Left lung (tissue), 10 donors: ENCODE data around the gene TMEM151B. TPM values are rescaled to one million over a fixed set of nuclear protein-coding genes. Genes with fewer than 3 reads are reported as not detected.

Experiments used
- ATAC-seq: fragments of 200-7000 bp; cut with Tn5 transposase; one replicate; pipeline ENCODE4 v1.9.1; 2020; ENCODE audit warnings: moderate library complexity
- DNase-seq, 4 donors: peaks; one replicate each; pipeline ENCODE4 v3.0.0-alpha.2; 2013 to 2020
- H3K27ac ChIP-seq, 2 donors: fragments of 200-600 bp; sonication (generic) in 1 of 2; one replicate each; pipeline versions ENCODE4 v1.5.0 to v1.8.0; 2020 to 2021
- H3K27me3 ChIP-seq, 2 donors: fragments of 200-600 bp; sonication (generic) in 1 of 2; one replicate each; pipeline versions ENCODE4 v1.5.0 to v1.8.0; 2020 to 2021
- H3K36me3 ChIP-seq, 2 donors: fragments of 200-600 bp; sonication (generic) in 1 of 2; one replicate each; pipeline versions ENCODE4 v1.5.0 to v1.8.0; 2020 to 2021
- H3K4me1 ChIP-seq, 2 donors: fragments of 200-600 bp; one replicate each; pipeline ENCODE4 v1.8.0; 2021
- H3K4me3 ChIP-seq, 2 donors: fragments of 200-600 bp; sonication (generic) in 1 of 2; one replicate each; pipeline versions ENCODE4 v1.5.0 to v1.8.0; 2020 to 2021; ENCODE audit warnings: mild to moderate bottlenecking in 1 of 2
- H3K9me3 ChIP-seq, 2 donors: fragments of 200-600 bp; sonication (generic) in 1 of 2; one replicate each; pipeline versions ENCODE4 v1.5.0 to v1.8.0; 2020 to 2021
- CTCF ChIP-seq, 2 donors: fragments of 200-600 bp; sonication (generic) in 1 of 2; IDR thresholded peaks; one replicate each; pipeline versions ENCODE4 v1.5.0 to v1.8.0; 2021; ENCODE audit warnings: antibody characterized with exemption in 2 of 2
- intact Hi-C, 2 donors: fragments of 100-400 bp; cut with DNase I; formaldehyde crosslinking; loops; one replicate each; pipeline versions ENCODE4 v1.11.2 to v1.14.2; 2022
- polyA plus RNA-seq, 6 donors: library from polyadenylated mRNA; unstranded; fragments of 120-200 nt; gene quantifications; one replicate each; pipeline ENCODE4 v1.2.1, GENCODE V29; 2013; ENCODE audit not compliant: insufficient read length in 6 of 6
- total RNA-seq, 2 donors: library from RNA; stranded (reverse); fragmentation: NEBNext Ultra II Directional; extraction: Animal tissue kit (Norgen Biotek cat#: 25700); gene quantifications; one replicate each; pipeline ENCODE4 v1.2.1, GENCODE V29; 2021
- donor health status: DM: no; HTN: yes; CAD: no.
- donor health status: DM: no; HTN: no; CAD: no.

The TMEM151B gene
- total and polyA plus RNA-seq, 8 donors: 0.70 to 1.2 (median 0.87) TPM; not detected in 2

- DNase-seq (no peak), ATAC-seq (no peak)
- peaks cover 0 to 29% of the 10 kb centered on the region in 2 donors for H3K4me1 ChIP-seq
- no peak overlapping the region for H3K4me3 ChIP-seq
- H3K27ac ChIP-seq: no peak overlapping the region
- H3K36me3 ChIP-seq: no peaks in the 10 kb centered on the region
- TF ChIP-seq CTCF (IDR thresholded peaks at IDR 0.05): no peak
- intact Hi-C loops: no loop called here
- no peaks in the 10 kb centered on the region for H3K9me3 ChIP-seq
- H3K27me3 ChIP-seq: peaks cover 37 to 77% of the 10 kb centered on the region in 2 donors
These were observed 516 bp downstream of the TMEM151B start for GRCh38 chr6:44270526-44271405.

GRCh38 chr6:44271406-44271723 is 1.1 kb downstream of the TMEM151B start:
- intact Hi-C loops: no loop called here
- DNase-seq (no peak), ATAC-seq (no peak)
- no peak overlapping the region for H3K27ac ChIP-seq
- no peak overlapping the region for H3K4me3 ChIP-seq
- H3K4me1 ChIP-seq: peaks cover 0 to 29% of the 10 kb centered on the region in 2 donors
- H3K27me3 ChIP-seq: peaks cover 43 to 83% of the 10 kb centered on the region in 2 donors
- no peaks in the 10 kb centered on the region for H3K36me3 ChIP-seq
- TF ChIP-seq CTCF (IDR thresholded peaks at IDR 0.05): no peak
- H3K9me3 ChIP-seq: no peaks in the 10 kb centered on the region

GRCh38 chr6:44271914-44272313 is 1.7 kb downstream of the TMEM151B start:
- peaks cover 0 to 30% of the 10 kb centered on the region in 2 donors for H3K4me1 ChIP-seq
- H3K4me3 ChIP-seq: no peak overlapping the region
- intact Hi-C loops: no loop called here
- DNase-seq (no peak), ATAC-seq (no peak)
- TF ChIP-seq CTCF (IDR thresholded peaks at IDR 0.05): no peak
- peaks cover 49 to 88% of the 10 kb centered on the region in 2 donors for H3K27me3 ChIP-seq
- H3K27ac ChIP-seq: no peak overlapping the region
- no peaks in the 10 kb centered on the region for H3K9me3 ChIP-seq
- H3K36me3 ChIP-seq: no peaks in the 10 kb centered on the region

- Histone ChIP-seq H3K9me3 (no peaks in the 10 kb centered on the region), H3K36me3 (no peaks in the 10 kb centered on the region), H3K27ac (no peak overlapping the region), H3K4me1 (peaks cover 0 to 30% of the 10 kb centered on the region in 2 donors), H3K4me3 (no peak overlapping the region), H3K27me3 (peaks cover 53 to 94% of the 10 kb centered on the region in 2 donors)
- ATAC-seq: no peak
- no peak for TF ChIP-seq CTCF (IDR thresholded peaks at IDR 0.05)
- intact Hi-C loops: no loop called here
- DNase-seq: no peak
These were observed 2.3 kb downstream of the TMEM151B start for GRCh38 chr6:44272529-44272928.

DNA sequence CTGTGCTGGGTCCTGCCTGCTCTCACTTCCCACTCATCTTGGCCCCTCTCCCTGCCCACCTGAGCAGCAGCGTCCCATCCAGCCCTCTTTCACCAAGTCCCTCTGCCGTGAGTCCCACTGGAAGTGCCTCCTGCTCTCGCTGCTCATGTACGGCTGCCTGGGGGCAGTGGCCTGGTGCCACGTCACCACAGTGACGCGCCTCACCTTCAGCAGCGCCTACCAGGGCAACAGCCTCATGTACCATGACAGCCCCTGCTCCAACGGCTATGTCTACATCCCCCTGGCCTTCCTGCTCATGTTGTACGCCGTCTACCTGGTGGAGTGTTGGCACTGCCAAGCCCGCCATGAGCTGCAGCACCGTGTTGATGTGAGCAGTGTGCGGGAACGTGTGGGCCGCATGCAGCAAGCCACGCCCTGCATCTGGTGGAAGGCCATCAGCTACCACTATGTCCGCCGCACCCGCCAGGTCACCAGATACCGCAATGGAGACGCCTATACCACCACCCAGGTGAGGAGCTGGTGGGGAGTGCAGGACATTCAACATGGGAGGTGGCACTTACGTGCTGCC is 2.8 kb downstream of the TMEM151B start:
- Histone ChIP-seq H3K4me3 (no peak overlapping the region), H3K4me1 (peaks cover 0 to 30% of the 10 kb centered on the region in 2 donors), H3K36me3 (no peaks in the 10 kb centered on the region), H3K27me3 (peaks cover 59 to 100% of the 10 kb centered on the region in 2 donors), H3K9me3 (no peaks in the 10 kb centered on the region), H3K27ac (no peak overlapping the region)
- ATAC-seq (no peak), DNase-seq (no peak)
- no peak for TF ChIP-seq CTCF (IDR thresholded peaks at IDR 0.05)
- intact Hi-C loops: no loop called here
